WTC11 (cell line): Measurements from ENCODE around the gene SLC25A2. TPM values are rescaled to one million over a fixed set of nuclear protein-coding genes. Genes with fewer than 3 reads are reported as not detected.

ENCODE experiments used
- ATAC-seq: fragments of 200-7000 bp; cut with Tn5 transposase; 2 replicates; pipeline ENCODE4 v1.10.0; 2021; ENCODE audit warnings: mild to moderate bottlenecking, moderate library complexity
- CTCF ChIA-PET: fragments of 300-600 bp; sonication (Branson Sonifier 250); formaldehyde crosslinking; loops from one replicate; lab custom pipeline; 2021; ENCODE audit warnings: antibody characterized with exemption; lab: Charles Lee
- POLR2A ChIA-PET: fragments of 350-600 bp; sonication (Branson Sonifier 250); formaldehyde crosslinking; loops from one replicate; lab custom pipeline; 2021; ENCODE audit warnings: antibody characterized with exemption; lab: Charles Lee
- DNase-seq: peaks from one replicate; pipeline ENCODE4 v3.0.0; 2021; ENCODE audit warnings: low spot score
- H3K27ac Mint-ChIP-seq: 2 replicates; pipeline ENCODE4 v1.8.0; 2021; ENCODE audit warnings: mixed read lengths
- H3K27me3 Mint-ChIP-seq: 2 replicates; pipeline ENCODE4 v1.8.0; 2021; ENCODE audit warnings: low read depth, mild to moderate bottlenecking, moderate library complexity, mixed read lengths
- H3K36me3 Mint-ChIP-seq: 2 replicates; pipeline ENCODE4 v1.8.0; 2021; ENCODE audit warnings: mixed read lengths
- H3K4me1 Mint-ChIP-seq: 2 replicates; pipeline ENCODE4 v1.8.0; 2022; ENCODE audit warnings: mixed read lengths
- H3K4me3 Mint-ChIP-seq: 2 replicates; pipeline ENCODE4 v1.8.0; 2021; ENCODE audit warnings: mild to moderate bottlenecking, moderate library complexity, mixed read lengths
- H3K9me3 Mint-ChIP-seq: 2 replicates; pipeline ENCODE4 v1.8.0; 2021; ENCODE audit warnings: mixed read lengths
- TEAD1 ChIP-seq: sonication (generic); formaldehyde crosslinking; IDR thresholded peaks from 2 replicates; pipeline ENCODE4 v1.8.0; 2022; ENCODE audit warnings: mild to moderate bottlenecking, missing genetic modification reagents
- ZNF671 ChIP-seq: fragments of 250-450 bp; sonication (Bioruptor Pico); IDR thresholded peaks from 2 replicates; pipeline ENCODE4 v1.8.0; 2021; ENCODE audit warnings: mild to moderate bottlenecking
- total RNA-seq: library from RNA; stranded (reverse); gene quantifications from 3 replicates; pipeline ENCODE4 v1.2.3, GENCODE V29; 2021
- TF ChIP-seq, protein P1 (sequence below): sonication (generic); formaldehyde crosslinking; IDR thresholded peaks from 2 replicates; pipeline ENCODE4 v1.8.0; 2023; ENCODE audit warnings: missing genetic modification reagents, mild to moderate bottlenecking, borderline replicate concordance
- TF ChIP-seq, protein P2 (sequence below): fragments of 250-450 bp; sonication (Bioruptor Pico); IDR thresholded peaks from 2 replicates; pipeline ENCODE4 v1.9.0; 2021; ENCODE audit warnings: moderate library complexity, mild to moderate bottlenecking, inconsistent platforms, borderline replicate concordance

The SLC25A2 gene
- total RNA-seq, 1 experiment from 2014 or later: 0.24 TPM

DNA sequence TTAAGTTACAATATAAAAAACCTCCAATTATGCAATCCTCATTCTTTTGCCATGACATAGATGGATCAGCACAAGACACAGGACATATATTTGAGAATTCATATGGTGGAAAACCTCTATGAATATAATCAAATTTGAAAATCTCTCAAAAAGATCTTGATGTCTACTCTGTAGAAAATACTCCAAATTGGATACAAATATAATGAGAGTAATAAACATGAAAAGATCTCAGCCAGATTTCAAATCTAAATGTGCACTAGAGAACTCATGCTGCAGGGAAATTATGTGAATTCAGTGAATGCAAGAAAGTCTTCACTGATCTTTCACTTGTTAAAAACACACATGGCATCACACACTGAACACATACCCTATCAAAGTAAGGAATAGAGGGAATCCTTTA, 44.9 kb downstream of the SLC25A2 start (continued):
- TF ChIP-seq, protein P1, sequence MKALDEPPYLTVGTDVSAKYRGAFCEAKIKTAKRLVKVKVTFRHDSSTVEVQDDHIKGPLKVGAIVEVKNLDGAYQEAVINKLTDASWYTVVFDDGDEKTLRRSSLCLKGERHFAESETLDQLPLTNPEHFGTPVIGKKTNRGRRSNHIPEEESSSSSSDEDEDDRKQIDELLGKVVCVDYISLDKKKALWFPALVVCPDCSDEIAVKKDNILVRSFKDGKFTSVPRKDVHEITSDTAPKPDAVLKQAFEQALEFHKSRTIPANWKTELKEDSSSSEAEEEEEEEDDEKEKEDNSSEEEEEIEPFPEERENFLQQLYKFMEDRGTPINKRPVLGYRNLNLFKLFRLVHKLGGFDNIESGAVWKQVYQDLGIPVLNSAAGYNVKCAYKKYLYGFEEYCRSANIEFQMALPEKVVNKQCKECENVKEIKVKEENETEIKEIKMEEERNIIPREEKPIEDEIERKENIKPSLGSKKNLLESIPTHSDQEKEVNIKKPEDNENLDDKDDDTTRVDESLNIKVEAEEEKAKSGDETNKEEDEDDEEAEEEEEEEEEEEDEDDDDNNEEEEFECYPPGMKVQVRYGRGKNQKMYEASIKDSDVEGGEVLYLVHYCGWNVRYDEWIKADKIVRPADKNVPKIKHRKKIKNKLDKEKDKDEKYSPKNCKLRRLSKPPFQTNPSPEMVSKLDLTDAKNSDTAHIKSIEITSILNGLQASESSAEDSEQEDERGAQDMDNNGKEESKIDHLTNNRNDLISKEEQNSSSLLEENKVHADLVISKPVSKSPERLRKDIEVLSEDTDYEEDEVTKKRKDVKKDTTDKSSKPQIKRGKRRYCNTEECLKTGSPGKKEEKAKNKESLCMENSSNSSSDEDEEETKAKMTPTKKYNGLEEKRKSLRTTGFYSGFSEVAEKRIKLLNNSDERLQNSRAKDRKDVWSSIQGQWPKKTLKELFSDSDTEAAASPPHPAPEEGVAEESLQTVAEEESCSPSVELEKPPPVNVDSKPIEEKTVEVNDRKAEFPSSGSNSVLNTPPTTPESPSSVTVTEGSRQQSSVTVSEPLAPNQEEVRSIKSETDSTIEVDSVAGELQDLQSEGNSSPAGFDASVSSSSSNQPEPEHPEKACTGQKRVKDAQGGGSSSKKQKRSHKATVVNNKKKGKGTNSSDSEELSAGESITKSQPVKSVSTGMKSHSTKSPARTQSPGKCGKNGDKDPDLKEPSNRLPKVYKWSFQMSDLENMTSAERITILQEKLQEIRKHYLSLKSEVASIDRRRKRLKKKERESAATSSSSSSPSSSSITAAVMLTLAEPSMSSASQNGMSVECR: no peak
- TF ChIP-seq, all 79 proteins: peak for 0

DNA sequence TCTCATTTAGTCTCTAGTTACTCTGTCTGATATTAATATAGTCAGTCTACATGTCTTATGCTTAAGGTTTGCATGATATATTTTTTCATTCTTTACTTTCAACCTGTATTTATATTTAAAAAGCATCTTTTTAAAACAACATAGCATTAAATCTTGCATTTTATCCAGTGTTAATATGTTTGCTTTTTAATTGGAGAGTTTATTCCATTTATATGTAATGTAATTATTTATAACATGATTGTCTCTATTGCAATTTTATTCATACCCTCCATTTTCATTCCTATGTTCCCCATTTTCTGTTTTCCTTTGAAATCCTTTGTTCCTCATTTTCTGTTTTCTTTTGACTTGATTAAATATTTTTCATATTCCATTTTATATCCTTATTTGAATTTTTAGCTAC, 45.4 kb downstream of the SLC25A2 start:
- POLR2A ChIA-PET: no interaction called here

More for the DNA sequence above, 45.4 kb downstream of the SLC25A2 start:
- CTCF ChIA-PET: no interaction called here
- peaks cover 93% of the 10 kb centered on the region for H3K9me3 Mint-ChIP-seq
- no peak overlapping the region for H3K27ac Mint-ChIP-seq
- H3K27me3 Mint-ChIP-seq: peaks cover 11% of the 10 kb centered on the region
- DNase-seq: no peak
- ATAC-seq: no peak
- H3K36me3 Mint-ChIP-seq: peaks cover 85% of the 10 kb centered on the region
- no peak overlapping the region for H3K4me3 Mint-ChIP-seq
- TF ChIP-seq, protein P2, sequence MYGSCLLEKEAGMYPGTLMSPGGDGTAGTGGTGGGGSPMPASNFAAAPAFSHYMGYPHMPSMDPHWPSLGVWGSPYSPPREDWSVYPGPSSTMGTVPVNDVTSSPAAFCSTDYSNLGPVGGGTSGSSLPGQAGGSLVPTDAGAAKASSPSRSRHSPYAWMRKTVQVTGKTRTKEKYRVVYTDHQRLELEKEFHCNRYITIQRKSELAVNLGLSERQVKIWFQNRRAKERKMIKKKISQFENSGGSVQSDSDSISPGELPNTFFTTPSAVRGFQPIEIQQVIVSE (CRISPR knock-in tag): no peak
- TF ChIP-seq ZNF671 (CRISPR knock-in tag) (no peak), TEAD1 (CRISPR knock-in tag) (no peak)
- no peaks in the 10 kb centered on the region for H3K4me1 Mint-ChIP-seq

Other genes starting within 250 kb of the SLC25A2 start
- 22.9 to 26.2 TPM (median 23.1 TPM) in 3 replicates for gene PCDHB2, start 209.4 kb downstream of the SLC25A2 start, total RNA-seq
- 4.7 to 6.4 TPM (median 5.1 TPM) in 3 replicates for gene PCDHB3, start 203.6 kb downstream of the SLC25A2 start, total RNA-seq
- 2.3 to 2.6 TPM (median 2.3 TPM) in 3 replicates for gene PCDHB4, start 182.2 kb downstream of the SLC25A2 start, total RNA-seq
- gene PCDHB5, start 168.8 kb downstream of the SLC25A2 start, total RNA-seq: 6.8 to 12.5 TPM (median 8.5 TPM) in 3 replicates
- gene PCDHB6, start 154.0 kb downstream of the SLC25A2 start, total RNA-seq: 0.23 to 0.37 TPM (median 0.24 TPM) in 3 replicates
- gene PCDHB7, start 131.4 kb downstream of the SLC25A2 start, total RNA-seq: 0.17 to 0.27 TPM (median 0.23 TPM) in 3 replicates
- 4.1 to 5.4 TPM (median 4.6 TPM) in 3 replicates for gene PCDHB8, start 126.3 kb downstream of the SLC25A2 start, total RNA-seq
- 3.5 to 4.1 TPM (median 3.7 TPM) in 3 replicates for gene PCDHB16, start 121.7 kb downstream of the SLC25A2 start, total RNA-seq
- 1.6 to 2.3 TPM (median 1.7 TPM) in 3 replicates for gene PCDHB9, start 116.9 kb downstream of the SLC25A2 start, total RNA-seq
- gene PCDHB10, start 111.7 kb downstream of the SLC25A2 start, total RNA-seq: 1.4 to 1.9 TPM (median 1.7 TPM) in 3 replicates
- gene PCDHB11, start 104.4 kb downstream of the SLC25A2 start, total RNA-seq: 0.61 to 1.2 TPM (median 0.92 TPM) in 3 replicates
- gene PCDHB12, start 95.3 kb downstream of the SLC25A2 start, total RNA-seq: 2.7 to 3.1 TPM (median 3.1 TPM) in 3 replicates
- gene PCDHB13, start 90.1 kb downstream of the SLC25A2 start, total RNA-seq: 2.2 to 2.9 TPM (median 2.6 TPM) in 3 replicates
- gene PCDHB14, start 80.7 kb downstream of the SLC25A2 start, total RNA-seq: 2.6 to 3.5 TPM (median 2.8 TPM) in 3 replicates
- 7.7 to 8.7 TPM (median 8.4 TPM) in 3 replicates for gene PCDHB15, start 58.7 kb downstream of the SLC25A2 start, total RNA-seq
- gene TAF7, start 16.7 kb upstream of the SLC25A2 start, total RNA-seq: 87.8 to 96.2 TPM (median 90.1 TPM) in 3 replicates
- gene PCDHGA1, start 26.5 kb upstream of the SLC25A2 start, total RNA-seq: 1.1 to 1.5 TPM (median 1.2 TPM) in 3 replicates
- gene PCDHGA2, start 34.7 kb upstream of the SLC25A2 start, total RNA-seq: 0.66 to 0.96 TPM (median 0.94 TPM) in 3 replicates
- gene PCDHGA3, start 39.8 kb upstream of the SLC25A2 start, total RNA-seq: 0.92 to 1.3 TPM (median 0.98 TPM) in 3 replicates
- gene PCDHGB1, start 46.0 kb upstream of the SLC25A2 start, total RNA-seq: 4.9 to 5.6 TPM (median 5.5 TPM) in 3 replicates
- 3.4 to 3.9 TPM (median 3.5 TPM) in 3 replicates for gene PCDHGA4, start 51.0 kb upstream of the SLC25A2 start, total RNA-seq
- 4.1 to 5.5 TPM (median 5.2 TPM) in 3 replicates for gene PCDHGB2, start 55.9 kb upstream of the SLC25A2 start, total RNA-seq
- gene PCDHGA5, start 60.1 kb upstream of the SLC25A2 start, total RNA-seq: 2.0 to 2.5 TPM (median 2.4 TPM) in 3 replicates
- 3.3 to 4.2 TPM (median 3.5 TPM) in 3 replicates for gene PCDHGB3, start 66.2 kb upstream of the SLC25A2 start, total RNA-seq
- 2.6 to 3.3 TPM (median 3.0 TPM) in 3 replicates for gene PCDHGA6, start 69.8 kb upstream of the SLC25A2 start, total RNA-seq
- gene PCDHGA7, start 78.7 kb upstream of the SLC25A2 start, total RNA-seq: 1.6 to 2.8 TPM (median 2.1 TPM) in 3 replicates
- gene PCDHGB4, start 83.6 kb upstream of the SLC25A2 start, total RNA-seq: 7.8 to 9.1 TPM (median 8.8 TPM) in 3 replicates
- 1.4 to 2.4 TPM (median 2.1 TPM) in 3 replicates for gene PCDHGA8, start 88.6 kb upstream of the SLC25A2 start, total RNA-seq
- 7.6 to 9.7 TPM (median 7.7 TPM) in 3 replicates for gene PCDHGB5, start 93.9 kb upstream of the SLC25A2 start, total RNA-seq
- 1.9 to 2.9 TPM (median 2.3 TPM) in 3 replicates for gene PCDHGA9, start 98.7 kb upstream of the SLC25A2 start, total RNA-seq
- 6.0 to 6.7 TPM (median 6.1 TPM) in 3 replicates for gene PCDHGB6, start 104.0 kb upstream of the SLC25A2 start, total RNA-seq
- 10.7 to 11.9 TPM (median 11.0 TPM) in 3 replicates for gene PCDHGA10, start 108.9 kb upstream of the SLC25A2 start, total RNA-seq
- gene PCDHGB7, start 113.6 kb upstream of the SLC25A2 start, total RNA-seq: 10.5 to 11.2 TPM (median 10.7 TPM) in 3 replicates
- gene PCDHGA11, start 117.0 kb upstream of the SLC25A2 start, total RNA-seq: 7.0 to 8.4 TPM (median 7.1 TPM) in 3 replicates
- gene PCDHGA12, start 126.5 kb upstream of the SLC25A2 start, total RNA-seq: 1.6 to 2.1 TPM (median 1.9 TPM) in 3 replicates
- gene PCDHGC3, start 171.9 kb upstream of the SLC25A2 start, total RNA-seq: 28.1 to 29.4 TPM (median 29.1 TPM) in 3 replicates
- gene PCDHGC4, start 181.0 kb upstream of the SLC25A2 start, total RNA-seq: 4.5 to 6.1 TPM (median 5.1 TPM) in 3 replicates
- 1.1 to 1.5 TPM (median 1.1 TPM) in 3 replicates for gene PCDHGC5, start 185.0 kb upstream of the SLC25A2 start, total RNA-seq